GM19395 (cell line): Measurements from ENCODE around the gene DDX56.

Experiments
- ATAC-seq: cut with Tn5 transposase; IDR thresholded peaks from one replicate; pipeline ENCODE4 v1.9.1; 2021; ENCODE audit warnings: mild to moderate bottlenecking, moderate library complexity; ENCODE audit not compliant: unreplicated experiment

Gene DDX56

GRCh38 chr7:44573464-44574286 is at the start of gene DDX56:
Gene DDX56 (minus strand): TSS chr7:44573908. CDS start chr7:44573895, 13 bp downstream.
- peak; percentile 95 for ATAC-seq

GRCh38 chr7:44622342-44623151 is 48.8 kb upstream of the DDX56 start:
- ATAC-seq, result peak; percentile 77

- no peak for ATAC-seq
Measured at GRCh38 chr7:44621750-44622103, 48.0 kb upstream of the DDX56 start.

- ATAC-seq, result no peak
Measured at GRCh38 chr7:44621034-44621749, 47.5 kb upstream of the DDX56 start.

- no peak for ATAC-seq
Measured at GRCh38 chr7:44618753-44619152, 45.0 kb upstream of the DDX56 start.

GRCh38 chr7:44618045-44618444 is 44.3 kb upstream of the DDX56 start:
- ATAC-seq, result no peak

- ATAC-seq, result no peak
Measured at GRCh38 chr7:44617225-44617890, 43.6 kb upstream of the DDX56 start.

GRCh38 chr7:44616545-44616944 is 42.8 kb upstream of the DDX56 start:
- ATAC-seq, result no peak

- ATAC-seq, result no peak
Measured at GRCh38 chr7:44615793-44616192, 42.1 kb upstream of the DDX56 start.

GRCh38 chr7:44615149-44615611 is 41.5 kb upstream of the DDX56 start:
- no peak for ATAC-seq

GRCh38 chr7:44609829-44610228 is 36.1 kb upstream of the DDX56 start:
- ATAC-seq, result no peak

- no peak for ATAC-seq
Measured at GRCh38 chr7:44608916-44609648, 35.4 kb upstream of the DDX56 start.

GRCh38 chr7:44607141-44608068 is 33.7 kb upstream of the DDX56 start:
- ATAC-seq, result no peak

- ATAC-seq, result peak; percentile 96
Measured at GRCh38 chr7:44606341-44607140, 32.8 kb upstream of the DDX56 start, which contains the start of gene OGDH. Gene OGDH (plus strand): TSS chr7:44606627. CDS start chr7:44624344, 17,717 bp downstream.

GRCh38 chr7:44604941-44605340 is 31.2 kb upstream of the DDX56 start:
- no peak for ATAC-seq

GRCh38 chr7:44603193-44603592 is 29.5 kb upstream of the DDX56 start:
- ATAC-seq, result no peak

- ATAC-seq, result no peak
Measured at GRCh38 chr7:44602576-44602910, 28.8 kb upstream of the DDX56 start.

GRCh38 chr7:44599222-44599621 is 25.5 kb upstream of the DDX56 start:
- ATAC-seq, result no peak
